HepG2 (cell line): ENCODE data around the gene TSSK6. TPM values are rescaled to one million over a fixed set of nuclear protein-coding genes. Genes with fewer than 3 reads are reported as not detected.

Source experiments
- ATAC-seq: fragments of 200-7000 bp; cut with Tn5 transposase; 3 replicates; pipeline ENCODE4 v1.9.1; 2020; ENCODE audit warnings: mild to moderate bottlenecking, moderate library complexity
- BruUV-seq: library from RNA; stranded (reverse); fragments of 400-500 nt; replicated peaks from 2 replicates; lab custom pipeline; 2021; lab: Mats Ljungman, UMichigan
- CTCF ChIA-PET: fragments of 300-600 bp; formaldehyde crosslinking; extraction: SDS; loops from one replicate; lab custom pipeline; 2021; ENCODE audit warnings: low total read pairs, inconsistent platforms, low intra/inter-chr PET ratio; lab: Yijun Ruan, JAX
- POLR2A ChIA-PET: fragments of 350-600 bp; sonication (Branson Sonifier 250); formaldehyde crosslinking; loops from one replicate; lab custom pipeline; 2020; ENCODE audit warnings: antibody characterized with exemption, inconsistent platforms; lab: Yijun Ruan, JAX
- DNase-seq: peaks from one replicate; pipeline ENCODE4 v3.0.0-alpha.2; 2015; ENCODE audit warnings: low spot score
- FAIRE-seq: peaks from 3 replicates; lab custom pipeline; 2011; peaks lifted over from hg19 to GRCh38; lab: Jason Lieb, UNC
- H2AFZ ChIP-seq: one replicate; pipeline ENCODE4 v1.6.1; 2011; ENCODE audit warnings: low read length, inconsistent platforms
- H3K27ac ChIP-seq: fragments of 300-600 bp; 3 replicates; pipeline ENCODE4 v1.8.0; 2011; ENCODE audit warnings: mixed run types, mild to moderate bottlenecking, mixed read lengths, low read length, inconsistent platforms; ENCODE audit not compliant: insufficient read depth; ENCODE audit errors: extremely low read length
- H3K27me3 ChIP-seq, 2 experiments: fragments of 200-600 bp in 1 of 2; 2 replicates in 1 of 2; 3 replicates in 1 of 2; pipeline versions ENCODE4 v1.6.0 to v1.8.0; 2011; ENCODE audit warnings: low read length in 2 of 2, mild to moderate bottlenecking in 2 of 2, moderate library complexity in 2 of 2, inconsistent platforms in 1 of 2; ENCODE audit not compliant: insufficient read depth in 2 of 2, control insufficient read depth in 1 of 2
- H3K36me3 ChIP-seq, 2 experiments: fragments of 200-600 bp in 1 of 2; replicated peaks in 1 of 2; 2 replicates in 1 of 2; 3 replicates in 1 of 2; pipeline versions ENCODE4 v1.5.1 to v1.8.0; 2011; ENCODE audit warnings: low read length in 2 of 2, inconsistent platforms in 1 of 2; ENCODE audit not compliant: insufficient read depth in 2 of 2, control insufficient read depth in 1 of 2
- H3K4me1 ChIP-seq: 2 replicates; pipeline ENCODE4 v1.5.1; 2012; ENCODE audit warnings: low read length, inconsistent platforms; ENCODE audit not compliant: insufficient read depth
- H3K4me2 ChIP-seq: 2 replicates; pipeline ENCODE4 v1.6.0; 2011; ENCODE audit warnings: low read depth, low read length, inconsistent platforms
- H3K4me3 ChIP-seq, 3 experiments: fragments of 200-600 bp in 1 of 3; sonication (generic), shearing (Covaris generic) in 1 of 3; replicated peaks in 1 of 3; 2 replicates each; pipeline ENCODE4 v1.5.1; 2011 to 2016; ENCODE audit warnings: low read length in 3 of 3, inconsistent platforms in 2 of 3, low read depth in 2 of 3, mild to moderate bottlenecking in 2 of 3, control low read depth in 1 of 3, mixed read lengths in 1 of 3; ENCODE audit not compliant: insufficient read depth in 1 of 3
- H3K79me2 ChIP-seq: one replicate; pipeline ENCODE4 v1.6.1; 2011; ENCODE audit warnings: low read length, inconsistent platforms; ENCODE audit not compliant: insufficient read depth
- H3K9ac ChIP-seq: 2 replicates; pipeline ENCODE4 v1.6.0; 2011; ENCODE audit warnings: mild to moderate bottlenecking, low read depth, low read length, inconsistent platforms; ENCODE audit not compliant: insufficient read depth
- H3K9me3 ChIP-seq: 2 replicates; pipeline ENCODE4 v1.5.1; 2012; ENCODE audit warnings: mild to moderate bottlenecking, low read length
- H4K20me1 ChIP-seq: 2 replicates; pipeline ENCODE4 v1.6.0; 2011; ENCODE audit warnings: inconsistent platforms, mild to moderate bottlenecking, low read length, moderate library complexity; ENCODE audit not compliant: insufficient read depth
- GFI1 ChIP-seq: sonication (generic); formaldehyde crosslinking; IDR thresholded peaks from 2 replicates; pipeline ENCODE4 v1.5.0; 2020; ENCODE audit warnings: missing genetic modification reagents, mild to moderate bottlenecking, borderline replicate concordance
- PHF5A ChIP-seq: IDR thresholded peaks from one replicate; pipeline ENCODE4 v1.6.1; 2018; ENCODE audit warnings: low read depth, missing genetic modification reagents; ENCODE audit not compliant: unreplicated experiment
- SRY ChIP-seq: sonication (generic); formaldehyde crosslinking; IDR thresholded peaks from 2 replicates; pipeline ENCODE4 v1.8.0; 2022; ENCODE audit warnings: mild to moderate bottlenecking, missing genetic modification reagents
- ZFP36L1 ChIP-seq: sonication (generic); formaldehyde crosslinking; IDR thresholded peaks from 2 replicates; pipeline ENCODE4 v1.8.0; 2022; ENCODE audit warnings: mild to moderate bottlenecking, missing genetic modification reagents, moderate library complexity
- ZNF383 ChIP-seq: sonication (generic); formaldehyde crosslinking; IDR thresholded peaks from 2 replicates; pipeline ENCODE4 v1.4.0; 2020; ENCODE audit warnings: missing genetic modification reagents, mild to moderate bottlenecking, borderline replicate concordance
- ZNF775 ChIP-seq: sonication (generic); formaldehyde crosslinking; IDR thresholded peaks from 2 replicates; pipeline ENCODE4 v1.4.0; 2020; ENCODE audit warnings: missing genetic modification reagents, mild to moderate bottlenecking, moderate library complexity, borderline replicate concordance
- WGBS: methylation state at CpG from one replicate; pipeline ENCODE4 v1.1.6; 2017; ENCODE audit warnings: low lambda C conversion rate; 5-methylcytosine and 5-hydroxymethylcytosine counted together
- in situ Hi-C: cut with HindIII; loops from 2 replicates; pipeline ENCODE4 v1.10.0; 2017; ENCODE audit warnings: low pct_unique_long_range_greater_than_20kb; ENCODE audit not compliant: extremely low pct_ligation_motif_present
- intact Hi-C: fragments of 100-400 bp; cut with micrococcal nuclease; formaldehyde crosslinking; loops from one replicate; pipeline ENCODE4 v1.10.0; 2022; ENCODE audit not compliant: unreplicated experiment
- polyA plus RNA-seq, 8 experiments: library from polyadenylated mRNA; depleted of rRNA in 3 of 8; stranded (reverse) in 7 of 8; unstranded in 1 of 8; fragments of >200 nt; fragmentation: Illumina TruSeq in 4 of 8; extraction: Trizol in 4 of 8; gene quantifications; 2 replicates each; pipeline versions ENCODE4 v1.2.1 to v1.2.3, GENCODE V29; 2011 to 2016; ENCODE audit warnings: low read depth in 4 of 8, missing spikeins in 1 of 8, mixed read lengths in 1 of 8; ENCODE audit not compliant: insufficient read depth in 1 of 8
- total RNA-seq, 5 experiments: library from RNA; depleted of rRNA; stranded (reverse); fragments of >200 nt; fragmentation: Illumina TruSeq; extraction: Trizol; gene quantifications; 2 replicates each; pipeline ENCODE4 v1.2.3, GENCODE V29; 2016; ENCODE audit warnings: low read depth in 1 of 5
- TF ChIP-seq, protein P1 (sequence below): sonication (generic); formaldehyde crosslinking; IDR thresholded peaks from 2 replicates; pipeline ENCODE4 v1.4.0; 2020; ENCODE audit warnings: mild to moderate bottlenecking, missing genetic modification reagents
- TF ChIP-seq, protein P2 (sequence below): IDR thresholded peaks from 2 replicates; pipeline ENCODE4 v1.6.1; 2016; ENCODE audit warnings: low read depth, control low read depth
- TF ChIP-seq, protein P3 (sequence below): sonication (generic); formaldehyde crosslinking; IDR thresholded peaks from 2 replicates; pipeline ENCODE4 v1.4.0; 2020; ENCODE audit warnings: mild to moderate bottlenecking, missing genetic modification reagents, borderline replicate concordance
- TF ChIP-seq, protein P4 (sequence below): sonication (generic); formaldehyde crosslinking; IDR thresholded peaks from 2 replicates; pipeline ENCODE4 v1.9.0; 2021; ENCODE audit warnings: missing genetic modification reagents, borderline replicate concordance
- TF ChIP-seq, protein P5 (sequence below): sonication (generic); formaldehyde crosslinking; IDR thresholded peaks from 2 replicates; pipeline ENCODE4 v1.5.0; 2020; ENCODE audit warnings: mild to moderate bottlenecking, missing genetic modification reagents, borderline replicate concordance
- TF ChIP-seq, protein P6 (sequence below): sonication (generic); formaldehyde crosslinking; conservative IDR thresholded peaks from 2 replicates; pipeline ENCODE4 v1.4.0; 2020; ENCODE audit warnings: missing genetic modification reagents

Gene TSSK6
- total and polyA plus RNA-seq, 2 of the 13 experiments (the other 11 are each of a cell fraction or from before 2014, with no cell fraction given), result 0.71 to 1.2 TPM

DNA sequence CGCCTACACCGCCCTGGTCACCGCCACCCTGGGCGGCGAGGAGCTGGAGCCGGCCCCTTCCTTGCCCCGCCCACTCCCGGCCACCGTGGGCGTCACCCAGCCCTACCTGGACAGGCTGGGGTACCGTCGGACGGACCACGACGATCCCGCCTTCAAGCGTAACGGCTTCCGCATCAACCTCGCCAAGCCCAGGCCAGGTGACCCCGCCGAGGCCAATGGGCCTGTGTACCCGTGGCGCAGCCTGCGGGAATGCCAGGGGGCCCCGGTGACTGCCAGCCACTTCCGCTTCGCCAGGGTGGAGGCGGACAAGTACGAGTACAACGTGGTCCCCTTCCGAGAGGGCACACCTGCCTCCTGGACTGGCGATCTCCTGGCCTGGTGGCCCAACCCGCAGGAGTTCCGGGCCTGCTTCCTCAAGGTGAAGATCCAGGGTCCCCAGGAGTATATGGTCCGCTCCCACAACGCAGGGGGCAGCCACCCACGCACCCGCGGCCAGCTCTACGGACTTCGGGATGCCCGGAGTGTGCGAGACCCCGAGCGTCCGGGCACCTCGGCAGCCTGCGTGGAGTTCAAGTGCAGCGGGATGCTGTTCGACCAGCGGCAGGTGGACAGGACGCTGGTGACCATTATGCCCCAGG is 29.7 kb upstream of the TSSK6 start:
- Histone ChIP-seq H3K9ac (no peak overlapping the region), H3K27ac (no peak overlapping the region), H3K27me3 (peaks cover 4 to 42% of the 10 kb centered on the region in 2 experiments; a peak in 4 of 5 replicates), H3K4me3 (no peak overlapping the region), H3K9me3 (no peaks in the 10 kb centered on the region), H3K4me2 (no peak overlapping the region), H3K4me1 (no peaks in the 10 kb centered on the region), H4K20me1 (no peaks in the 10 kb centered on the region), H3K79me2 (no peaks in the 10 kb centered on the region), H3K36me3 (no peaks in the 10 kb centered on the region), H2AFZ (no peak overlapping the region)
- WGBS, result 74% methylated on average over 30 of the region's 53 CpGs
- DNase-seq (no peak), FAIRE-seq (no peak), ATAC-seq (no peak)
- BruUV-seq, result no TSS peak
- ChIA-PET CTCF (no interaction called here), POLR2A (no interaction called here)
- intact Hi-C loops (no loop called here), in situ Hi-C loops (loop anchor here (25.0 kb wide), 1 partner anchor 417 kb away; no protein-coding TSS in a partner anchor)
- TF ChIP-seq, protein P1, sequence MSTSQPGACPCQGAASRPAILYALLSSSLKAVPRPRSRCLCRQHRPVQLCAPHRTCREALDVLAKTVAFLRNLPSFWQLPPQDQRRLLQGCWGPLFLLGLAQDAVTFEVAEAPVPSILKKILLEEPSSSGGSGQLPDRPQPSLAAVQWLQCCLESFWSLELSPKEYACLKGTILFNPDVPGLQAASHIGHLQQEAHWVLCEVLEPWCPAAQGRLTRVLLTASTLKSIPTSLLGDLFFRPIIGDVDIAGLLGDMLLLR, result no peak
- TF ChIP-seq PHF5A (CRISPR knock-in tag), result no peak
- TF ChIP-seq, protein P2, sequence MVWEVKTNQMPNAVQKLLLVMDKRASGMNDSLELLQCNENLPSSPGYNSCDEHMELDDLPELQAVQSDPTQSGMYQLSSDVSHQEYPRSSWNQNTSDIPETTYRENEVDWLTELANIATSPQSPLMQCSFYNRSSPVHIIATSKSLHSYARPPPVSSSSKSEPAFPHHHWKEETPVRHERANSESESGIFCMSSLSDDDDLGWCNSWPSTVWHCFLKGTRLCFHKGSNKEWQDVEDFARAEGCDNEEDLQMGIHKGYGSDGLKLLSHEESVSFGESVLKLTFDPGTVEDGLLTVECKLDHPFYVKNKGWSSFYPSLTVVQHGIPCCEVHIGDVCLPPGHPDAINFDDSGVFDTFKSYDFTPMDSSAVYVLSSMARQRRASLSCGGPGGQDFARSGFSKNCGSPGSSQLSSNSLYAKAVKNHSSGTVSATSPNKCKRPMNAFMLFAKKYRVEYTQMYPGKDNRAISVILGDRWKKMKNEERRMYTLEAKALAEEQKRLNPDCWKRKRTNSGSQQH (CRISPR knock-in tag), result no peak
- TF ChIP-seq, protein P3, sequence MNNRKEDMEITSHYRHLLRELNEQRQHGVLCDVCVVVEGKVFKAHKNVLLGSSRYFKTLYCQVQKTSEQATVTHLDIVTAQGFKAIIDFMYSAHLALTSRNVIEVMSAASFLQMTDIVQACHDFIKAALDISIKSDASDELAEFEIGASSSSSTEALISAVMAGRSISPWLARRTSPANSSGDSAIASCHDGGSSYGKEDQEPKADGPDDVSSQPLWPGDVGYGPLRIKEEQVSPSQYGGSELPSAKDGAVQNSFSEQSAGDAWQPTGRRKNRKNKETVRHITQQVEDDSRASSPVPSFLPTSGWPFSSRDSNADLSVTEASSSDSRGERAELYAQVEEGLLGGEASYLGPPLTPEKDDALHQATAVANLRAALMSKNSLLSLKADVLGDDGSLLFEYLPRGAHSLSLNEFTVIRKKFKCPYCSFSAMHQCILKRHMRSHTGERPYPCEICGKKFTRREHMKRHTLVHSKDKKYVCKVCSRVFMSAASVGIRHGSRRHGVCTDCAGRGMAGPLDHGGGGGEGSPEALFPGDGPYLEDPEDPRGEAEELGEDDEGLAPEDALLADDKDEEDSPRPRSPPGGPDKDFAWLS (CRISPR knock-in tag), result no peak
- TF ChIP-seq ZNF775 (CRISPR knock-in tag), result no peak
- TF ChIP-seq SRY (CRISPR knock-in tag), result no peak
- no peak for TF ChIP-seq ZNF383 (CRISPR knock-in tag)
- TF ChIP-seq, protein P4, sequence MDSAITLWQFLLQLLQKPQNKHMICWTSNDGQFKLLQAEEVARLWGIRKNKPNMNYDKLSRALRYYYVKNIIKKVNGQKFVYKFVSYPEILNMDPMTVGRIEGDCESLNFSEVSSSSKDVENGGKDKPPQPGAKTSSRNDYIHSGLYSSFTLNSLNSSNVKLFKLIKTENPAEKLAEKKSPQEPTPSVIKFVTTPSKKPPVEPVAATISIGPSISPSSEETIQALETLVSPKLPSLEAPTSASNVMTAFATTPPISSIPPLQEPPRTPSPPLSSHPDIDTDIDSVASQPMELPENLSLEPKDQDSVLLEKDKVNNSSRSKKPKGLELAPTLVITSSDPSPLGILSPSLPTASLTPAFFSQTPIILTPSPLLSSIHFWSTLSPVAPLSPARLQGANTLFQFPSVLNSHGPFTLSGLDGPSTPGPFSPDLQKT (CRISPR knock-in tag), result no peak
- no peak for TF ChIP-seq GFI1 (CRISPR knock-in tag)
- TF ChIP-seq, protein P5, sequence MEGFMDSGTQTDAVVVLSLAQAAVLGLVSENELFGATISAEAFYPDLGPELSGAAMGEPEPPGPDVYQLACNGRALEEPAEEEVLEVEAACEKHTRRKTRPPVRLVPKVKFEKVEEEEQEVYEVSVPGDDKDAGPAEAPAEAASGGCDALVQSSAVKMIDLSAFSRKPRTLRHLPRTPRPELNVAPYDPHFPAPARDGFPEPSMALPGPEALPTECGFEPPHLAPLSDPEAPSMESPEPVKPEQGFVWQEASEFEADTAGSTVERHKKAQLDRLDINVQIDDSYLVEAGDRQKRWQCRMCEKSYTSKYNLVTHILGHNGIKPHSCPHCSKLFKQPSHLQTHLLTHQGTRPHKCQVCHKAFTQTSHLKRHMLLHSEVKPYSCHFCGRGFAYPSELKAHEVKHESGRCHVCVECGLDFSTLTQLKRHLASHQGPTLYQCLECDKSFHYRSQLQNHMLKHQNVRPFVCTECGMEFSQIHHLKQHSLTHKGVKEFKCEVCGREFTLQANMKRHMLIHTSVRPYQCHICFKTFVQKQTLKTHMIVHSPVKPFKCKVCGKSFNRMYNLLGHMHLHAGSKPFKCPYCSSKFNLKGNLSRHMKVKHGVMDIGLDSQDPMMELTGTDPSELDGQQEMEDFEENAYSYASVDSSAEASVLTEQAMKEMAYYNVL (CRISPR knock-in tag), result no peak
- no peak for TF ChIP-seq ZFP36L1
- TF ChIP-seq, protein P6, sequence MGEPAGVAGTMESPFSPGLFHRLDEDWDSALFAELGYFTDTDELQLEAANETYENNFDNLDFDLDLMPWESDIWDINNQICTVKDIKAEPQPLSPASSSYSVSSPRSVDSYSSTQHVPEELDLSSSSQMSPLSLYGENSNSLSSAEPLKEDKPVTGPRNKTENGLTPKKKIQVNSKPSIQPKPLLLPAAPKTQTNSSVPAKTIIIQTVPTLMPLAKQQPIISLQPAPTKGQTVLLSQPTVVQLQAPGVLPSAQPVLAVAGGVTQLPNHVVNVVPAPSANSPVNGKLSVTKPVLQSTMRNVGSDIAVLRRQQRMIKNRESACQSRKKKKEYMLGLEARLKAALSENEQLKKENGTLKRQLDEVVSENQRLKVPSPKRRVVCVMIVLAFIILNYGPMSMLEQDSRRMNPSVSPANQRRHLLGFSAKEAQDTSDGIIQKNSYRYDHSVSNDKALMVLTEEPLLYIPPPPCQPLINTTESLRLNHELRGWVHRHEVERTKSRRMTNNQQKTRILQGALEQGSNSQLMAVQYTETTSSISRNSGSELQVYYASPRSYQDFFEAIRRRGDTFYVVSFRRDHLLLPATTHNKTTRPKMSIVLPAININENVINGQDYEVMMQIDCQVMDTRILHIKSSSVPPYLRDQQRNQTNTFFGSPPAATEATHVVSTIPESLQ (CRISPR knock-in tag), result no peak
